CD1c-positive myeloid dendritic cell (primary cell): ENCODE measurements around the gene ZNF638.
"Not testable (repeated sequence)": the region's sequence is repeated elsewhere in the genome, so short reads cannot be mapped to it uniquely, and the experiment has no call there.

Experiments used
- DNase-seq: peaks from one replicate; pipeline ENCODE4 v3.0.0-alpha.2; 2016; ENCODE audit errors: extremely low spot score

The ZNF638 gene

GRCh38 chr2:71331581-71332434, at the start of gene ZNF638:
TSS of gene ZNF638 (plus strand) at chr2:71331782. CDS start at chr2:71348955, 17,173 bp downstream.
- peak; percentile 98 for DNase-seq

GRCh38 chr2:71281950-71282349, 49.6 kb upstream of the ZNF638 start:
- DNase-seq, result no peak

GRCh38 chr2:71282493-71282892, 49.1 kb upstream of the ZNF638 start:
- DNase-seq, result no peak

- no peak for DNase-seq
Observed at GRCh38 chr2:71283131-71283530, 48.5 kb upstream of the ZNF638 start.

GRCh38 chr2:71285706-71286105, 45.9 kb upstream of the ZNF638 start:
- no peak for DNase-seq

DNA sequence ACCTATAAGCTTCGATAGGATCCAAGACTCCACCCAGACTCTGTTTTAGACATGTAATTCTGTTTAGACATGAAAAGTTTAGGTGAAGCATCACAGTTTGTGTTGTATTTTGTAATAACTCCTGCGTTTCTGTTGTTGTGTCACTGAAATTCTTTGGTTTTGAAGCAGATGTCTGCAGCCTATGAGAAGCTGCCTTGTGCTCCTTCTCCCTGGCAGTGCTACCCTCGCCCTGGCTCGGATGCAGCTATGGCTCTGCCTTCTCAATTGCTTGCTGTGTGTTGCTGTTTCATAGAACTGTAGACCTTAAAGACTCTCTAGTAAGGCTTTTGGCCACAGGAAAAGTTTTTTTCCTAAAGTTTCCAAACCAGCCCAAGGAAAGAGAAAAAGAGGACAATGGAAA, 40.2 kb upstream of the ZNF638 start:
- DNase-seq, result no peak

DNA sequence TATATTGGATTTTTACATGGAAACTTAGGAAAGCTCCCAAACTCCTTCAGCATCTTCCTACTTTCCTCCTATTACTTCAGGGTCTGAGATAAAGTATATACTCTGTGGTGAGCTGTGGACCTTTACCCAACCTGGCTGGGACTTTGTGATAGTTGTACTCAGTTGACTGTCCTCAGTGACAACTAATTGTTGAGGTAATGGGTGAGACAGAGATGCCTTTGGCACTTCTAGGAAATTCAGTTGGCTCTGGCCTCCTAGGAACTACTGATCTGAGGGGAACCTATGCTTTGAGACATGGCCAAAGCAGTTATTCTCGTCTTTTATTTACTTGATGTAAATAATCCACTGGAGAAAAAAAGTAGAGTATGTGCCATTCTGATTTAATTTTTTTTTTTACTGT, 39.4 kb upstream of the ZNF638 start:
- DNase-seq, result no peak

DNA sequence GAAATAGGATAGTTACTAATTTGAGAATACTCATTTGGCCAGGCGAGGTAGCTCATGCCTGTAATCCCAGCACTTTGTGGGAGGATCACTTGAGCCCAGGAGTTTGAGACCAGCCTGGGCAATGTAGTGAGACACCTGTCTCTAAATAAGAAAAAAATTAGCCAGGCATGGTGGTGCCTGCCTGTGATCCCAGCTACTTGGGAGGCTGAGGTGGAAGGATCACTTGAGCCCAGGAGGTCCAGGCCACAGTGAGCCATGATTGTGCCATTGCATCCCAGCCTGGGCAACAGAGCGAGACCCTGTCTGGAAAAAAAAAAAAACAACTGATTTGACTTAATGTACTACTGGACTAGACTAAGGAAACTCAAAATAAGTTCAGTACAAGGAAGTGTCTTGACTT, 32.7 kb upstream of the ZNF638 start:
- no peak for DNase-seq

- peak; percentile 51 for DNase-seq
Observed at GRCh38 chr2:71299507-71299906, 32.1 kb upstream of the ZNF638 start.

DNA sequence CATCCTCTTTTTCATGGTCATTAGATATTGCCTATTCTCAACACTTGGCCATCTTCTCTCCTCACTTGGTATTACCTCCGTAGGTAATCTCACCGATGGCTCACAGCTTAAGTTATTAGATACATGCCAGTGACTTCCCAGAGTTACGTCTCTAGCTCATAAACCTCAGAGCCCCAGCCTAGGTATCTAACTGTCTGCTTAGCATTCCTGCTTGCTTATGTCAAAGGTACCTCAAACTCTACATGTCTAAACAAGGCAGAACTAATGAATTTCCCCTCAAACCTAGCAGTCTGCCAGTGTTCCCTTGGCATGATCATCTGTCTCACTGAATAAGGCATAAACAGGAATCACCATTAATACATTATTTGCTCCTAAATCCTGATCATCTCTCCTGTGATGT, 27.7 kb upstream of the ZNF638 start:
- no peak for DNase-seq

DNA sequence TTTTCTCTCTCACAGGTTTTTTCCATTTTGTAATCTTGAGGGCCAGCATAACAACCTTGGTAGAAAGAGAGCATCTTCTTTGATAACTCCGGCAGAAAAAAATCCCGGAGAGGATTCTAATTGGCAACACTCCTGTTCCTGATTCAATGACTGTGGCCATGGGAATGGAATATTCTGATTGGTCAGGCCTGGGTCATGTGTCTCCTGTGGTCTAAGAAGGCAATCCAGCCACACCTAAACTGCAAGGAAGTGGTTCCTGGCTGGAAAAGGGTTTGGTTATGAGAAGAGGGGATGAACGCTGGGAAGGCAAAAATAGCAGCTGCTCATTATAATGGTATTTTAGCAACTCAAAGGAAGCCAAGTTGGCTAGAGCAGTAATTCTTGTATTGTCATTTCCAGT, 24.8 kb upstream of the ZNF638 start:
- no peak for DNase-seq

GRCh38 chr2:71313016-71313766, 18.4 kb upstream of the ZNF638 start:
- DNase-seq, result no peak

GRCh38 chr2:71317060-71317459, 14.5 kb upstream of the ZNF638 start:
- no peak for DNase-seq

- not testable (repeated sequence) for DNase-seq
Observed at GRCh38 chr2:71317900-71318299, 13.7 kb upstream of the ZNF638 start.

DNA sequence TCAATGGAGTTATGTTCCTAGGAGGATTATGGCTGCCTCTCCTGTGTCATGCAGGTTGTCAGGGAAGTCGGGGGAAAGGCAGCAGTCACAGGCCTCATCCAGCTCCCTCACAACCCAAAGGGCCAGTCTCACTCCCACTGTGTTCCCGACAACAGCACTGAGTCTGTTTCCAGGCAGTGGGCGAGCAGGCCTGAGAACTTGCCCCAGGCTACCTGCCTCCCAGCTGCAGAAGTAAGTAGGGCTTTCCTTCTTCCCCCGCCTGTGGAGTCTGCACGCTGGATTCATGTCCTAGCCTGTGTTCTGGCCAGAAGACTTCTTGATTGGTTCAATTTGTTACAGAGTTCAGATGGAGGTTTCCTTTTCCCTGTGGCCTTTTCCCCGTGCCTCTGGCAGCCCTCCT, 8.2 kb upstream of the ZNF638 start:
- no peak for DNase-seq

DNA sequence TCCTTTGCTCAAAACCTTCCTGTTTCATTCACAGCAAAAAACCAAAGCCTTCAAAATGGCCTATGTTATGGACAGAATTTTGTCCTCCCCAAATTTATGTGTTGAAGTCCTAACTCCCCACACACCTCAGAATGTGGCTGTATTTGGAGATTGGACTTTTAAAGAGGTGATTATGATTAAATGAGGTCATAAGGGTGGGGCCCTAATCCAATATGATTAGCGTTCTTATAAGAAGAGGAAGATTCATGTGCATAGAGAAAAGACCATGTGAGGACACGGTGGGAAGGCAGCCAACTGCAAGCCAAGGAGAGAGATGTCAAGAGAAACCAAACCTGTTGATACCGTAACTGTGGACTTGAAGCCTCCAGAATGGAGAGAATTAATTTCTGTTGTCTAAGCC, 4.6 kb upstream of the ZNF638 start:
- no peak for DNase-seq

DNA sequence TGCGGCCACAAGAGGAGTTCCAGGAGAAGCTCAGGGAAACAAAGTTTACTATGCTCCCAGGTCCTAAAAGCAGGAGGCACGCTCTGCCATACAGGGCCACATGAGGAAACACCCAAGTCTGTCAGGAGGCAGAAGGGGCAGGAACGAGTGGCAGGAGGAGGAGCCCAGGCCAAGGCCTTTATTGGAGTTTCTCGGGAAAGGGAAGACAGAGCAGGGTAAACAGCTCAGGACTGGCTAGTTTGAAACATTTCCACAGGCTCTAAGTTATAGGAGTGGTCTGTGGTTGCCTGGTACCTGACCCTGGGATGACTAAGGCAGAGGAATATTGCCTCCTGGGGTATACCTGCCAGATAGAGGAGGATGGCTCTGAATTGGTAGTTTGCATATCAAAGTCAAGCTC, 3.7 kb upstream of the ZNF638 start:
- DNase-seq, result no peak

DNA sequence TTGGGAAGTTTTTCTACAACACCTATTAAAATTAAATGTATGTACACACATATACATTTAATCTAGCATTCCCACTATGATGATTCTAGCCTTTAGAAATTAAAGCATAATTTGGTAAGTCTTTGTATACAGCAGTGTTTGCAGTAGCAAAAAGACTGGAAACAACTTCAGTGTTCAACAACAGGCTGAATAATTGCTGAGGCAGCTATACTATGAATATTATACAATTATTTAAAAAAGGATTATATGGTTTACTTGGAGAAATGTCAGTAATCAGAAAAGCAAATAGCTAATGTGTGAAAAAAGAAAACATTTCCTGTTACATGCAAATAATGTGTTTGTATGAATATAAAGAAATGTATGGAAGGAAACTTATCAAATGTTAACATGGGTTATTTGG, 1.4 kb upstream of the ZNF638 start:
- DNase-seq, result no peak

GRCh38 chr2:71330585-71331330, 824 bp upstream of the ZNF638 start:
- no peak for DNase-seq

DNA sequence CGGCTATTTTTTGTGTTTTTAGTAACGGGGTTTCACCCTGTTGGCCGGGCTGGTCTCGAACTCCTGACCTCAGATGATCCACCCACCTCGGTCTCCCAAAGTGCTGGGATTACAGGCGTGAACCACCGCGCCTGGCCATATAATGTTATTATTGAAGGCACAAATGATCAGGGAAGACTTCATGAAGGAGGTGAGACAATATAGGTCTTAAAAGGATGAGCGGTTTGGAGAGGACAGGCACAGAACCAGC, 326 bp upstream of the ZNF638 start:
- DNase-seq, result not testable (repeated sequence)

DNA sequence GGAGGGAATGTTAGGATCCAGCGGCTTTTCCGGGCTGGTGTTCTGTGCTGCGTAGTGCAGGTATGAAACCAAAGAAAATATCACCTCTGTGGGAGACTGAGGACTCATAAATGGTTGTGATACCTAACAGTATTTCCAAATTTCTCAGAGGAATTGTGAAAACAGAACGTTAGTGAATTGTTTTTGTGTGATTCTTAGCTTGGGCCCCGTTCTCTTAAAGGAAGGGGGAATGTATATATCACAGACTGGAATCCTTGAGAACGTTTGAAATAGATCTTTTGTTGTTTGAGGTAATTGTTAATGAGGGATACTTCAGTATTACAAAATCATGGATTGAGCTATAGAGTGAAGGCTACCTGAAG, 834 bp downstream of the ZNF638 start:
- no peak for DNase-seq

DNA sequence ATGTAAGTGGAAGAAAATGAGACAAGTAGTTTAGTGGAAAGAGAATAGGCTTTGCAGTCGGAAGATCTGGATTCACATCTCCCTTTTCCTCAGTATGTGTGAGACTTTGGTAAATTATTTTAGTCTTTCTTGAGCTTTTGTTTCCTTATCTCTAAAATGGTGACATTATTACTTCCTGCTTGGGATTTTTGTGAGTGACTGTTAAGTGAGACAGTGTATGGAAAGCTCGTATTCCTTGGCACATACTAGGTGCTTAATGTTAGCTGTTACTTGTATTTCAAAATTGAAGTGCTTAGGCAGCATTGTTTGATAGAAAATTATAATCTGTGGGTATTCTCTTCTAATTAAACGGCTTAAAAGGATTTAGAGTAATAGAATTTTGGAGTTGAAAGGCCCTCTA, 2.0 kb downstream of the ZNF638 start:
- no peak for DNase-seq

- no peak for DNase-seq
Observed at GRCh38 chr2:71336384-71336783, 4.8 kb downstream of the ZNF638 start.
